H4 (cell line): ENCODE measurements around the gene PKDCC. TPM values are rescaled to one million over a fixed set of nuclear protein-coding genes. Genes with fewer than 3 reads are reported as not detected.

Experiments
- DNase-seq: peaks from one replicate; pipeline ENCODE4 v3.0.0-alpha.2; 2015; ENCODE audit warnings: low spot score
- total RNA-seq: library from RNA; depleted of rRNA; stranded (reverse); fragments of >200 nt; shearing (Covaris generic); gene quantifications from 2 replicates; pipeline ENCODE4 v1.2.3, GENCODE V29; 2014; rRNA removed

Gene PKDCC, protein sequence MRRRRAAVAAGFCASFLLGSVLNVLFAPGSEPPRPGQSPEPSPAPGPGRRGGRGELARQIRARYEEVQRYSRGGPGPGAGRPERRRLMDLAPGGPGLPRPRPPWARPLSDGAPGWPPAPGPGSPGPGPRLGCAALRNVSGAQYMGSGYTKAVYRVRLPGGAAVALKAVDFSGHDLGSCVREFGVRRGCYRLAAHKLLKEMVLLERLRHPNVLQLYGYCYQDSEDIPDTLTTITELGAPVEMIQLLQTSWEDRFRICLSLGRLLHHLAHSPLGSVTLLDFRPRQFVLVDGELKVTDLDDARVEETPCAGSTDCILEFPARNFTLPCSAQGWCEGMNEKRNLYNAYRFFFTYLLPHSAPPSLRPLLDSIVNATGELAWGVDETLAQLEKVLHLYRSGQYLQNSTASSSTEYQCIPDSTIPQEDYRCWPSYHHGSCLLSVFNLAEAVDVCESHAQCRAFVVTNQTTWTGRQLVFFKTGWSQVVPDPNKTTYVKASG
- 10.2 and 17.2 TPM in 2 replicates for total RNA-seq

DNA sequence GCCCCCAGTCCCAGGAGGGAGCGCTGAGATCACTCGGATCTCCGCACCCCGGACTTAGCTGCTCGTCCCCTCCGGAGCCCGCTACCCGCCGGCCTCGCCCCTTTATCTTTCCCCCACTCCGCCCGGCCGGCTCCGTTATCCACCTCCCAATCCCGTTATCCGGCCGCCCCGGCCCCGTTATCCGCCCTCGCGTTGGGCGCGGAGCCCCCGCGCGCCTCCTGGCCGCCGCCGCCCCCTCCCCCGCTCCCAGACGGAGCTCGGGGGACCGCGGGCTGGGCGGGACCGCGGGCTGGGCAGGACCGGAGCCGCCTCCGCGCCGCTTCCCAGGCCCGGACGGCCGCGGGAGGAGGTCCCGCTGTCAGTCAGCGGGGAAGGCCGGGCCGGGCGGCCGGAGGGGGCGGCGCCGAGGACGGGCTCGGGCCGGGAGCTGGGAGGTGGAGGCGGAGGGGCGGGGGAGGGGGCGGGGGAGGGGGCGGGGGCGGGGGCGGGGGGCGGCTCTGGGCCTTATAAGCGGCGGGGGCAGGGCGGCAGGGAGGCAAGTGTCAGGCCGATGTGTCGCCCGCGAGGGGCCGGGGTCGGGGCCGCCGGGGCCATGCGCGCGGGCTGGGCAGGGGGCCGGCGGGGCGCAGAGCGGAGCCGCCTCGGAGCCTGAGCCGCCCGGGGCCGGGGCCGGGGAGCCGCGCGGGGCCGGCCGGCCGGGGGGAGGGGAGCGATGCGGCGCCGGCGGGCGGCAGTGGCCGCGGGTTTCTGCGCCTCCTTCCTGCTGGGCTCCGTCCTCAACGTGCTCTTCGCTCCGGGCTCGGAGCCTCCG, at the start of gene PKDCC:
TSS of gene PKDCC (plus strand) at position 534 of the 811 bp plus-strand sequence. CDS start at position 713, 179 bp downstream.
- peak; percentile 58 for DNase-seq

DNA sequence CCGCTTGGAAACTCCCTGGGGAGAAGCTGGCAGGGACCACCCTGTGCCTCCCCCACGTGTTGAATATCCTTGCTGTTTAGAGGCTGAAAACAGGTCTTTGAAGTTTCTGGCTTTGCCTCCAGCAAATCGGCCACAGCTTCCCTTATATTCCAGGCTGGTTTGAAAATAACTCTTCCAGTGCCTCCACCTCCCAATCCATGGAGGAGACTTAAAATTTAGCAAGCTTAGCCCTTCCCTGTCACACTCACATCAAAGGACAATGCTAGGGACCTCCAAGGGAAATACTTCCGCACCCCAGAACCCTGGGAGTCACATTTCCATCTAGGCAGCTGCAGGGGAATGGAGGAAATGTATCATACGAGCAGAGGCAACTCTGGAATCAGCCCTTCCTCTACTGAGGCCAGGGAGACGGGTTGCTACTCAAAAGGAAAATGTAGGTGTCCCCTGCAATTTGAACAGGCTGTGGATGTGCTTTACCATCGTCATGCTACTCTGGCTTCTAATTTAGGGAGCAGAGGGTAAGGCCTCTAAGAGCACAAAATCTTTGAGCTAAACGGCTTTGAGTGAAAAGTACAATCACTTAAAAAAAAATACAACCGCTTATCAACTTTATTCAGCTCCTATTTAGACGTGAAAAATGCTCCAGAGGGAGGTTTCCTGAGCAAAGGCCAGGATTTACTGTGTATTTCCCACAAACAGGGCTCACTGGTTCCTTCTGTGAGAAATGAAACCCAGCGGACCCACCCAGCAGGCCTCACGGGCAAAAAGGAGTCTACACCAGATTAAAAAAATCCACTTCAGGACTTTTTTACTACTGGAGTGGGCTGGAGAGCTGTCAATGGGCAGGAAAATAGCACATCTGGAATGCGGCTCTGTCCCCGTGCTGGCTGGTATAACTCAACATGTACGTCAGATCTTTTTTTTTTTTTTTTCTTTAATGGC, 49.4 kb upstream of the PKDCC start:
- DNase-seq = no peak

- no peak for DNase-seq
Observed at GRCh38 chr2:41999128-41999480, 48.7 kb upstream of the PKDCC start.

DNA sequence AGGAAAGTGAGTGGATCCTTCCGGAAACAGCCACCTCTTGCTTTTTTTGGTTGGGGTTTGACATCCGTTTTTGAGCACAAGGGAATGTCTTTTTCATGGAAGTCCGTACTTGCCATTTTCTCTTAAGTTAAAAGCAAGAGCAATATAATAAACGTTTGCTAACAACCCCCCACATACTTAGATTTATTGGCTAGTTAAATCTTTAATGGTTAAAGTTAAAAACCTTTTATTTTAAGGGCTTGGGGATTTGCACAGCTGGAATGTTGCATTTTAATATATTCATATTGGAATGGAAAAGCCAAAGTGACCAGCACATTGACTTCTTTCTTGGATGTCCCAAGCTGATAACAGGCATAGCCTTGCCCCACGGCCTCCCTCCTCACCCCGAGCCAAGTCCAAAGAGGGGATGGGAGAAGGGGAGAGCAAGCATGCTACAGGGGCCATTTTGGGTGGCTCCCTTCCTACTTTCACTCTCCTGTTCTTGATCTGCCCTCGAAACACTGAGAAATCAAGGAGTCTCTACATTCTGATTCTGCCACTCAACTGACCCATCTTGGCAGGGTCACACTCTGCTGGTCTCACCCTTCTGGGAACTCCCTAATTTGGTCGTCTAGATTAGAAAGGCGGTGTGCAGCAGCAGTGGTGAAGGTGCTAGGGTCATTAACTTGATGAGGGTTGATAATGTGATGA, 48.1 kb upstream of the PKDCC start:
- DNase-seq = no peak

DNA sequence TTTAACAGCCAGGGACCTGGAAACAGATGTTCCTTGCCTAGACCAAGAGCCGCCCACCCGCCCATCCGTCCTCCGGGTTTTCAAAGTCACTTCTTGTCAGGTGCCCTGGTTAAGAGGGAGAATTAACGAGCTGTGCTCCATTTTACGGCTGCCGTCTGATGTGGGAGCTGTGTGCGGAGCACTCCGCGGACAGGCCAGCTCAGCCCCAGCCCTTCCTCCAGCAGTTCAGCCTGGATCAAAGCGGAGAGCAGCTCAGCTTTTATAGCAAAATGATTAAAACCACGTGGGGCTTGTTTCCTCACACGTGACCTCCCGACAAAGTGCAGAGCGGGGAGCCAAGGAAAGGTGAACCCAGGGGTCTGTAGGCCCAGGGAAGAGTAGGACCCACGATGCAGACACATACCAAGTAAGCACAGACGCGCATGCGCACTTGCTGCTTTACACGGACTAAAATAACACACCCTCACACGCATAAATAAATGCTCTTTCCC, 46.1 kb upstream of the PKDCC start:
- no peak for DNase-seq

- no peak for DNase-seq
Observed at GRCh38 chr2:42007551-42007950, 40.3 kb upstream of the PKDCC start.

- DNase-seq = peak; percentile 44
Observed at GRCh38 chr2:42008241-42008921, 39.4 kb upstream of the PKDCC start.

- DNase-seq = peak; percentile 22
Observed at GRCh38 chr2:42009657-42010580, 37.9 kb upstream of the PKDCC start.

- DNase-seq = peak; percentile 93
Observed at GRCh38 chr2:42010743-42011298, 37.0 kb upstream of the PKDCC start.

DNA sequence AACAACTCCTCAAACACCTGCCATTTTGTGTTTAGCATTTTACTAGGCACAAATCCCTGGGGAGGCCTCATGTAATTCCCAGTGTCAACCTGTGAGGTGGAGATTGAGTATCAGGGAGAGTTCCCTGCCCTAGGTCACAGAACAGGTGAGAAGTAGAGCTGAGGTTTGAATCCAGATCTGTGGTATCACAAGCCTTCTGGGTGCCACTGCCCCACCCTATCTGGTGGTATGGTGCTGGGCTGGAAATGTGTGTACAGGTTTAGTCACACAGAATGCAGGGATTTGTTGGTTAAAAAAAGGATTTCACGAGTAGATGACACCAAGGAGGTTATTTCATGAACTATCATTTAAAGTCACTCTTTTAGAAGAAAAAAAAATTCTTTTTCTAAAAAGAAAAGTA, 35.7 kb upstream of the PKDCC start:
- DNase-seq = no peak

DNA sequence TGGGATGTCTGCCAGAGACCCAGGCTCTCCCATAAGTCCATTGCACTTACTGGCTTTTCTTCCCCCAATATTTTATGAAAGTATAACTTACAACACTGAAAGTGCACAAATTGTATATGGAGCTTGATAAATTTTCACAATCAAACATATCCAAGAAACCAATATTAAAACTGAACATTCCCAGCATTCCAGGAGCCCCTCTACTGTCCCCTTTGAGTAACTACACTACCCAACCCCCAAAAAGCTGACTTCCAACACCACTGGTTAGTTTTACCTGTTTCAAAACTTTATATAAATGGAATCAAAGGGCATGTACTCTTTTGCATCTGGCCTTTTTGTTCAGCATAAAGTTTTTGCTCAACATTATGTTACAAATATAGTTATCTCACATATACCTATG, 35.2 kb upstream of the PKDCC start:
- DNase-seq = no peak

DNA sequence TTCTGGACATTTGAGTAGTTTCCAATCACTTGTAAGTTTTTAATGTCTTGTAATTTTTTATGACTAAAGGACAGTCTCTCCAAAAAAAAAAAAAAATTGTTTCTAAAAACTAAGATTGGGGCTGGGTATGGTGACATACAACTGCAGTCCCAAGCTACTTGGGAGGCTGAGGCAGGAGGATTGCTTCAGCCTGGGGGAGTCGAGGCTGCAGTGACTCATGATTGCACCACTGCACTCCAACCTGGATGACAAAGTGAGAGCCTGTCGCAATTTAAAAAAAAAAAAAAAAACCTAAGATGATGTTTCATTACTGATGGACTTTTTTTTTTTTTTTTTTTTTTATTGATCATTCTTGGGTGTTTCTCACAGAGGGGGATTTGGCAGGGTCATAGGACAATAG, 34.4 kb upstream of the PKDCC start:
- no peak for DNase-seq

DNA sequence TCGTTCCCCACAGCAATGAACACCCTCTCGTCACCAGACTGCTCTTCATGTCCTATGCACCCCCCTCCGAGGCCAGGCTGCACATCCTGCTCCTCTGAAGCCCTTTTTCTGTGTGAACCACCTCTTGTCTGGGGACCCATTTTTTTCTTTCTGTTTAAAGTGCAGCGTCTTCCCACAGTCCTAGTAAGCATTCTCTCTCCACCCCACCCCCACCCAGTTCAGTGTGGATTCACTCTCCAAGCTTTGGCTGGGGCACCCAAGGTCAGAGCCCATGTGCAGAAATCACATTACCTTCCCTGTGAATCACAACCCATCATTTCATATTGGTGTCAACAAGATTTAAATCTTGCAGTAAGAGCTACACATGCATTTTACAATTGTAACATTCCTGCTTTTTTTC, 26.4 kb upstream of the PKDCC start:
- DNase-seq = no peak

GRCh38 chr2:42025151-42025582, 22.7 kb upstream of the PKDCC start:
- DNase-seq = peak; percentile 43

GRCh38 chr2:42026272-42026671, 21.5 kb upstream of the PKDCC start:
- no peak for DNase-seq

GRCh38 chr2:42028571-42029148, 19.2 kb upstream of the PKDCC start:
- no peak for DNase-seq

GRCh38 chr2:42029171-42029570, 18.6 kb upstream of the PKDCC start:
- no peak for DNase-seq

GRCh38 chr2:42029639-42030199, 18.1 kb upstream of the PKDCC start:
- DNase-seq = no peak
